B cell (primary cell): ENCODE results near the gene SHH.

Experiments
- CTCF ChIP-seq: fragments of 200-600 bp; IDR thresholded peaks from one replicate; pipeline ENCODE4 v1.8.0; 2022; ENCODE audit warnings: antibody characterized with exemption, mild to moderate bottlenecking
- EZH2 ChIP-seq: IDR thresholded peaks from 2 replicates; pipeline ENCODE4 v1.6.1; 2012; ENCODE audit warnings: borderline replicate concordance, low read depth, mild to moderate bottlenecking, moderate library complexity, low read length; ENCODE audit not compliant: insufficient read depth, poor library complexity, severe bottlenecking

GRCh38 chr7:155840909-155841308 is 28.6 kb upstream of the SHH start:
- TF ChIP-seq CTCF (no peak), EZH2 (no peak)
